H9 (cell line): ENCODE data around the gene IQCM. TPM values are rescaled to one million over a fixed set of nuclear protein-coding genes. Genes with fewer than 3 reads are reported as not detected.

ENCODE experiments used
- DNase-seq: peaks from one replicate; pipeline ENCODE4 v3.0.0-alpha.2; 2017
- H2AFZ ChIP-seq: one replicate; pipeline ENCODE4 v1.6.1; 2013; ENCODE audit warnings: mild to moderate bottlenecking, low read length, control low read depth, moderate library complexity
- H2AK5ac ChIP-seq: 2 replicates; pipeline ENCODE4 v1.6.1; 2013; ENCODE audit warnings: low read length, control low read depth, mixed read lengths; ENCODE audit not compliant: insufficient read length
- H2BK120ac ChIP-seq: one replicate; pipeline ENCODE4 v1.6.1; 2013; ENCODE audit warnings: low read depth, mild to moderate bottlenecking, low read length, control low read depth, inconsistent platforms; ENCODE audit not compliant: poor library complexity, severe bottlenecking
- H2BK12ac ChIP-seq: 2 replicates; pipeline ENCODE4 v1.6.1; 2013; ENCODE audit warnings: low read length, control low read depth, mixed read lengths, low read depth; ENCODE audit not compliant: insufficient read length
- H2BK15ac ChIP-seq: 2 replicates; pipeline ENCODE4 v1.6.1; 2013; ENCODE audit warnings: low read depth, low read length, control low read depth
- H2BK20ac ChIP-seq: one replicate; pipeline ENCODE4 v1.6.1; 2013; ENCODE audit warnings: low read depth, mild to moderate bottlenecking, low read length, control low read depth, inconsistent platforms; ENCODE audit not compliant: poor library complexity, severe bottlenecking
- H2BK5ac ChIP-seq: 2 replicates; pipeline ENCODE4 v1.6.1; 2013; ENCODE audit warnings: low read length, control low read depth, mixed read lengths; ENCODE audit not compliant: insufficient read length
- H3K14ac ChIP-seq: 2 replicates; pipeline ENCODE4 v1.6.1; 2013; ENCODE audit warnings: low read length, control low read depth; ENCODE audit not compliant: insufficient read depth
- H3K18ac ChIP-seq: 2 replicates; pipeline ENCODE4 v1.6.1; 2013; ENCODE audit warnings: low read depth, mild to moderate bottlenecking, mixed read lengths, low read length, control low read depth; ENCODE audit not compliant: insufficient read length
- H3K23ac ChIP-seq: 2 replicates; pipeline ENCODE4 v1.6.1; 2013; ENCODE audit warnings: low read length, control low read depth, mixed read lengths, low read depth; ENCODE audit not compliant: insufficient read length
- H3K23me2 ChIP-seq: 2 replicates; pipeline ENCODE4 v1.6.1; 2013; ENCODE audit warnings: low read depth, mild to moderate bottlenecking, mixed read lengths, low read length, control low read depth; ENCODE audit not compliant: insufficient read length, poor library complexity, severe bottlenecking
- H3K27ac ChIP-seq: 2 replicates; pipeline ENCODE4 v1.5.1; 2013; ENCODE audit warnings: low read length, control low read depth, mixed read lengths, low read depth; ENCODE audit not compliant: insufficient read length
- H3K27me3 ChIP-seq: 2 replicates; pipeline ENCODE4 v1.6.1; 2013; ENCODE audit warnings: low read length, control low read depth, inconsistent platforms; ENCODE audit not compliant: insufficient read depth
- H3K4ac ChIP-seq: 2 replicates; pipeline ENCODE4 v1.6.1; 2013; ENCODE audit warnings: low read depth, mild to moderate bottlenecking, control low read depth, inconsistent platforms, low read length, moderate library complexity
- H3K4me1 ChIP-seq: 2 replicates; pipeline ENCODE4 v1.6.1; 2013; ENCODE audit warnings: low read length, control low read depth, inconsistent platforms; ENCODE audit not compliant: insufficient read depth
- H3K4me2 ChIP-seq: 2 replicates; pipeline ENCODE4 v1.6.1; 2013; ENCODE audit warnings: low read length, control low read depth, mixed read lengths; ENCODE audit not compliant: insufficient read length, insufficient read depth
- H3K56ac ChIP-seq: 2 replicates; pipeline ENCODE4 v1.6.1; 2013; ENCODE audit warnings: low read depth, mild to moderate bottlenecking, mixed read lengths, low read length, control low read depth; ENCODE audit not compliant: insufficient read length
- H3K79me1 ChIP-seq: 2 replicates; pipeline ENCODE4 v1.6.1; 2013; ENCODE audit warnings: low read depth, mild to moderate bottlenecking, moderate library complexity, low read length, control low read depth, inconsistent platforms; ENCODE audit not compliant: insufficient read depth, poor library complexity, severe bottlenecking
- H3K79me2 ChIP-seq: 2 replicates; pipeline ENCODE4 v1.6.1; 2013; ENCODE audit warnings: low read length, control low read depth, inconsistent platforms; ENCODE audit not compliant: insufficient read depth
- H3K9ac ChIP-seq: 2 replicates; pipeline ENCODE4 v1.6.1; 2013; ENCODE audit warnings: low read length, control low read depth, mixed read lengths; ENCODE audit not compliant: insufficient read length; ENCODE audit errors: extremely low read depth
- H3K9me3 ChIP-seq: one replicate; pipeline ENCODE4 v1.6.1; 2013; ENCODE audit warnings: low read depth, low read length, inconsistent platforms; ENCODE audit not compliant: control insufficient read depth
- H3T11ph ChIP-seq: one replicate; pipeline ENCODE4 v1.6.1; 2013; ENCODE audit warnings: mild to moderate bottlenecking, low read length, control low read depth, inconsistent platforms
- H4K20me1 ChIP-seq: one replicate; pipeline ENCODE4 v1.6.1; 2013; ENCODE audit not compliant: control insufficient read depth, insufficient read length, insufficient read depth
- H4K5ac ChIP-seq: 2 replicates; pipeline ENCODE4 v1.6.1; 2013; ENCODE audit warnings: low read depth, mild to moderate bottlenecking, mixed read lengths, low read length, control low read depth; ENCODE audit not compliant: insufficient read length
- H4K8ac ChIP-seq: replicated peaks from 2 replicates; pipeline ENCODE4 v1.6.1; 2013; ENCODE audit warnings: low read length, control low read depth, mixed read lengths, low read depth; ENCODE audit not compliant: insufficient read length
- H4K91ac ChIP-seq: 2 replicates; pipeline ENCODE4 v1.6.1; 2013; ENCODE audit warnings: low read depth, mild to moderate bottlenecking, moderate library complexity, mixed read lengths, low read length, control low read depth; ENCODE audit not compliant: insufficient read length
- H3K27ac Mint-ChIP-seq, 3 experiments: 2 replicates in 2 of 3; 3 replicates in 1 of 3; pipeline ENCODE4 v1.8.0; 2020 to 2021; ENCODE audit warnings: mixed read lengths in 3 of 3, mild to moderate bottlenecking in 1 of 3, moderate library complexity in 1 of 3
- H3K27me3 Mint-ChIP-seq: 2 replicates; pipeline ENCODE4 v1.8.0; 2021; ENCODE audit warnings: low read depth, mild to moderate bottlenecking, moderate library complexity, mixed read lengths
- H3K36me3 Mint-ChIP-seq, 3 experiments: 2 replicates in 2 of 3; 3 replicates in 1 of 3; pipeline ENCODE4 v1.8.0; 2020 to 2021; ENCODE audit warnings: low read depth in 3 of 3, mixed read lengths in 3 of 3; ENCODE audit not compliant: insufficient read depth in 1 of 3
- H3K4me1 Mint-ChIP-seq, 2 experiments: 2 replicates each; pipeline ENCODE4 v1.8.0; 2020; ENCODE audit warnings: mixed read lengths in 2 of 2
- H3K4me3 Mint-ChIP-seq, 2 experiments: 2 replicates in 1 of 2; 3 replicates in 1 of 2; pipeline ENCODE4 v1.8.0; 2020 to 2021; ENCODE audit warnings: mild to moderate bottlenecking in 2 of 2, mixed read lengths in 2 of 2, moderate library complexity in 1 of 2
- H3K9me3 Mint-ChIP-seq, 2 experiments: 2 replicates in 1 of 2; 3 replicates in 1 of 2; pipeline ENCODE4 v1.8.0; 2020; ENCODE audit warnings: mild to moderate bottlenecking in 2 of 2, mixed read lengths in 2 of 2, moderate library complexity in 1 of 2
- WGBS: extraction: QIAGEN DNeasy Blood & Tissue Kit; methylation state at CpG from one replicate; pipeline ENCODE4 v1.1.7; 2013; ENCODE audit warnings: missing lambda C conversion rate, low lambda C conversion rate, mixed read lengths; ENCODE audit not compliant: insufficient read length; ENCODE audit errors: extremely low coverage; 5-methylcytosine and 5-hydroxymethylcytosine counted together
- total RNA-seq: library from RNA; stranded (reverse); gene quantifications from 2 replicates; pipeline ENCODE4 v1.2.1, GENCODE V29; 2021
- TF ChIP-seq, protein P1 (sequence below): fragments of 200-600 bp; sonication (generic); conservative IDR thresholded peaks from 3 replicates; pipeline ENCODE4 v1.8.0; 2021; ENCODE audit warnings: antibody characterized with exemption, mild to moderate bottlenecking

IQCM gene
- total RNA-seq, 1 experiment from 2014 or later = 0.15 TPM

DNA sequence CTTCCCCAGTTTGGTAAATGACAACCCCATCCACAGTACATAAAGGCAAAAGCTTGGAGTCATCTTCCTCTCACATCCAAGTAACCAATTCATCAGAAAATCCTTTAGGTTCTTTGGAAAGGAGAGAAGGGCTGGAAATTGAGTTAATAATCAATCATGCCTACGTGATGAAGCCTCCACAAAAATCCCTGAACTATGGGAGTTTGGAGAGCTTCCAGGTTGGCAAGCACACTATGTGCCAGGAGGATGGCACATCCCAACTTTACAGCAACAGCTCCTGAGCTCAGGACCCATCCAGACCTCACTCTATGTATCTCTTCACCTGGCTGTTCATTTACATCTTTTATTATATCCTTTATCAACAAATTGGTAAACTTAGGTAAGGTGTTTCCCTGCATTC lies 98.9 kb downstream of the IQCM start:
- Histone ChIP-seq H3K4me2 (no peak overlapping the region), H3K27ac (no peak overlapping the region), H3T11ph (no peak overlapping the region), H2BK12ac (no peak overlapping the region), H2BK120ac (no peak overlapping the region), H3K56ac (no peak overlapping the region), H2BK15ac (no peak overlapping the region), H4K8ac (no peak overlapping the region), H3K79me2 (no peaks in the 10 kb centered on the region), H3K9me3 (no peaks in the 10 kb centered on the region), H2AFZ (no peak overlapping the region), H3K27me3 (no peaks in the 10 kb centered on the region), H3K79me1 (no peaks in the 10 kb centered on the region), H3K4ac (no peak overlapping the region), H3K14ac (no peak overlapping the region), H4K20me1 (no peaks in the 10 kb centered on the region), H2BK20ac (no peak overlapping the region), H2AK5ac (no peak overlapping the region), H3K23me2 (no peaks in the 10 kb centered on the region), H4K5ac (no peak overlapping the region), H4K91ac (no peak overlapping the region), H3K18ac (no peak overlapping the region), H3K4me1 (no peaks in the 10 kb centered on the region), H3K9ac (no peak overlapping the region), H3K23ac (no peak overlapping the region), H2BK5ac (no peak overlapping the region)
- DNase-seq = no peak
- TF ChIP-seq, protein P1, sequence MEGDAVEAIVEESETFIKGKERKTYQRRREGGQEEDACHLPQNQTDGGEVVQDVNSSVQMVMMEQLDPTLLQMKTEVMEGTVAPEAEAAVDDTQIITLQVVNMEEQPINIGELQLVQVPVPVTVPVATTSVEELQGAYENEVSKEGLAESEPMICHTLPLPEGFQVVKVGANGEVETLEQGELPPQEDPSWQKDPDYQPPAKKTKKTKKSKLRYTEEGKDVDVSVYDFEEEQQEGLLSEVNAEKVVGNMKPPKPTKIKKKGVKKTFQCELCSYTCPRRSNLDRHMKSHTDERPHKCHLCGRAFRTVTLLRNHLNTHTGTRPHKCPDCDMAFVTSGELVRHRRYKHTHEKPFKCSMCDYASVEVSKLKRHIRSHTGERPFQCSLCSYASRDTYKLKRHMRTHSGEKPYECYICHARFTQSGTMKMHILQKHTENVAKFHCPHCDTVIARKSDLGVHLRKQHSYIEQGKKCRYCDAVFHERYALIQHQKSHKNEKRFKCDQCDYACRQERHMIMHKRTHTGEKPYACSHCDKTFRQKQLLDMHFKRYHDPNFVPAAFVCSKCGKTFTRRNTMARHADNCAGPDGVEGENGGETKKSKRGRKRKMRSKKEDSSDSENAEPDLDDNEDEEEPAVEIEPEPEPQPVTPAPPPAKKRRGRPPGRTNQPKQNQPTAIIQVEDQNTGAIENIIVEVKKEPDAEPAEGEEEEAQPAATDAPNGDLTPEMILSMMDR = no peak
- Mint-ChIP-seq H3K4me3 (no peak overlapping the region), H3K9me3 (peaks cover 5% of the 10 kb centered on the region in 2 experiments; a peak in 3 of 5 replicates), H3K4me1 (peaks cover 4 to 6% of the 10 kb centered on the region in 2 experiments), H3K36me3 (peaks cover 1 to 11% (median 5%) of the 10 kb centered on the region in 3 experiments; a peak in 3 of 7 replicates), H3K27me3 (no peaks in the 10 kb centered on the region), H3K27ac (no peak overlapping the region)
- no CpG with 5 or more reads among the region's 1 CpG for WGBS
